Neuronal stem cell (in vitro differentiated cells): Measurements from ENCODE around the gene PHYKPL. TPM values are rescaled to one million over a fixed set of nuclear protein-coding genes. Genes with fewer than 3 reads are reported as not detected.

Source experiments
- DNase-seq: peaks from one replicate; pipeline ENCODE4 v3.0.0-alpha.2; 2013; ENCODE audit warnings: low spot score
- H2AFZ ChIP-seq: one replicate; pipeline ENCODE4 v1.6.1; 2013; ENCODE audit warnings: mild to moderate bottlenecking, low read length, inconsistent platforms
- H2AK5ac ChIP-seq: 2 replicates; pipeline ENCODE4 v1.6.1; 2013; ENCODE audit warnings: low read depth, mild to moderate bottlenecking, inconsistent platforms, low read length, moderate library complexity, mixed read lengths
- H2BK120ac ChIP-seq: 2 replicates; pipeline ENCODE4 v1.6.1; 2013; ENCODE audit warnings: low read depth, mild to moderate bottlenecking, inconsistent platforms, low read length, moderate library complexity, mixed read lengths
- H2BK12ac ChIP-seq: one replicate; pipeline ENCODE4 v1.6.1; 2013; ENCODE audit warnings: low read length, inconsistent platforms
- H2BK15ac ChIP-seq: 2 replicates; pipeline ENCODE4 v1.6.1; 2013; ENCODE audit warnings: mild to moderate bottlenecking, low read length, inconsistent platforms, mixed read lengths
- H2BK5ac ChIP-seq: one replicate; pipeline ENCODE4 v1.6.1; 2013; ENCODE audit warnings: inconsistent platforms, mild to moderate bottlenecking, low read length, moderate library complexity
- H3K14ac ChIP-seq: one replicate; pipeline ENCODE4 v1.6.1; 2013; ENCODE audit warnings: low read length, inconsistent platforms
- H3K18ac ChIP-seq: 2 replicates; pipeline ENCODE4 v1.6.1; 2013; ENCODE audit warnings: low read length, inconsistent platforms
- H3K23ac ChIP-seq: 2 replicates; pipeline ENCODE4 v1.6.1; 2013; ENCODE audit warnings: low read depth, mild to moderate bottlenecking, mixed read lengths, low read length, inconsistent platforms; ENCODE audit not compliant: poor library complexity
- H3K27ac ChIP-seq: replicated peaks from 3 replicates; pipeline ENCODE4 v1.5.1; 2013; ENCODE audit warnings: low read length, inconsistent platforms
- H3K27me3 ChIP-seq, 3 experiments: 2 replicates each; pipeline ENCODE4 v1.6.1; 2013; ENCODE audit warnings: low read length in 3 of 3, mild to moderate bottlenecking in 2 of 3, inconsistent platforms in 1 of 3, low read depth in 1 of 3, mixed read lengths in 1 of 3, moderate library complexity in 1 of 3; ENCODE audit not compliant: control insufficient read depth in 3 of 3, insufficient read depth in 3 of 3
- H3K36me3 ChIP-seq, 2 donors: replicated peaks in 1 of 2; 2 replicates each; pipeline ENCODE4 v1.6.1; 2013; ENCODE audit warnings: low read length in 2 of 2; ENCODE audit not compliant: control insufficient read depth in 2 of 2, insufficient read depth in 2 of 2
- H3K4ac ChIP-seq: 2 replicates; pipeline ENCODE4 v1.6.1; 2013; ENCODE audit warnings: inconsistent platforms, mild to moderate bottlenecking, low read length, moderate library complexity
- H3K4me1 ChIP-seq, 2 donors: 1 replicate in 1 of 2; 2 replicates in 1 of 2; pipeline ENCODE4 v1.6.1; 2013; ENCODE audit warnings: low read length in 2 of 2, low read depth in 1 of 2; ENCODE audit not compliant: control insufficient read depth in 2 of 2, insufficient read depth in 1 of 2
- H3K4me2 ChIP-seq: one replicate; pipeline ENCODE4 v1.6.1; 2013; ENCODE audit warnings: mild to moderate bottlenecking, low read length, inconsistent platforms; ENCODE audit not compliant: insufficient read depth, poor library complexity, severe bottlenecking
- H3K4me3 ChIP-seq, 2 donors: 2 replicates each; pipeline ENCODE4 v1.5.1; 2013; ENCODE audit warnings: low read length in 2 of 2, mild to moderate bottlenecking in 2 of 2, inconsistent platforms in 1 of 2, moderate library complexity in 1 of 2
- H3K79me1 ChIP-seq: one replicate; pipeline ENCODE4 v1.6.1; 2013; ENCODE audit warnings: low read depth, mild to moderate bottlenecking, inconsistent platforms, low read length, moderate library complexity
- H3K9ac ChIP-seq: one replicate; pipeline ENCODE4 v1.6.1; 2013; ENCODE audit warnings: mild to moderate bottlenecking, low read depth, low read length, inconsistent platforms; ENCODE audit not compliant: poor library complexity
- H3K9me3 ChIP-seq, 2 donors: replicated peaks in 1 of 2; 2 replicates each; pipeline versions ENCODE3 to v1.6.1; 2013; ENCODE audit warnings: low read length in 2 of 2, mild to moderate bottlenecking in 2 of 2, inconsistent platforms in 1 of 2, low read depth in 1 of 2, mixed read lengths in 1 of 2, moderate library complexity in 1 of 2; ENCODE audit not compliant: control insufficient read depth in 2 of 2, insufficient read depth in 1 of 2
- H4K8ac ChIP-seq: one replicate; pipeline ENCODE4 v1.6.1; 2013; ENCODE audit warnings: low read depth, mild to moderate bottlenecking, inconsistent platforms, low read length, moderate library complexity
- H4K91ac ChIP-seq: one replicate; pipeline ENCODE4 v1.6.1; 2013; ENCODE audit warnings: low read length, low read depth, mild to moderate bottlenecking, inconsistent platforms; ENCODE audit not compliant: poor library complexity
- WGBS, 2 donors: extraction: QIAGEN DNeasy Blood & Tissue Kit; methylation state at CpG; one replicate each; pipeline ENCODE4 v1.1.7; 2013; ENCODE audit warnings: missing lambda C conversion rate in 2 of 2, mixed read lengths in 1 of 2; ENCODE audit not compliant: insufficient read length in 2 of 2, insufficient replicate concordance in 1 of 2; ENCODE audit errors: extremely low coverage in 2 of 2; 5-methylcytosine and 5-hydroxymethylcytosine counted together
- polyA plus RNA-seq, 2 experiments: library from polyadenylated mRNA; stranded (reverse); fragments of 200-250 nt; gene quantifications; one replicate each; pipeline ENCODE4 v1.2.3, GENCODE V29; 2013

PHYKPL gene
- 13.6 TPM for polyA plus RNA-seq (2013, experiment 1 of 2)
- polyA plus RNA-seq (2013, experiment 2 of 2) = 13.2 TPM

DNA sequence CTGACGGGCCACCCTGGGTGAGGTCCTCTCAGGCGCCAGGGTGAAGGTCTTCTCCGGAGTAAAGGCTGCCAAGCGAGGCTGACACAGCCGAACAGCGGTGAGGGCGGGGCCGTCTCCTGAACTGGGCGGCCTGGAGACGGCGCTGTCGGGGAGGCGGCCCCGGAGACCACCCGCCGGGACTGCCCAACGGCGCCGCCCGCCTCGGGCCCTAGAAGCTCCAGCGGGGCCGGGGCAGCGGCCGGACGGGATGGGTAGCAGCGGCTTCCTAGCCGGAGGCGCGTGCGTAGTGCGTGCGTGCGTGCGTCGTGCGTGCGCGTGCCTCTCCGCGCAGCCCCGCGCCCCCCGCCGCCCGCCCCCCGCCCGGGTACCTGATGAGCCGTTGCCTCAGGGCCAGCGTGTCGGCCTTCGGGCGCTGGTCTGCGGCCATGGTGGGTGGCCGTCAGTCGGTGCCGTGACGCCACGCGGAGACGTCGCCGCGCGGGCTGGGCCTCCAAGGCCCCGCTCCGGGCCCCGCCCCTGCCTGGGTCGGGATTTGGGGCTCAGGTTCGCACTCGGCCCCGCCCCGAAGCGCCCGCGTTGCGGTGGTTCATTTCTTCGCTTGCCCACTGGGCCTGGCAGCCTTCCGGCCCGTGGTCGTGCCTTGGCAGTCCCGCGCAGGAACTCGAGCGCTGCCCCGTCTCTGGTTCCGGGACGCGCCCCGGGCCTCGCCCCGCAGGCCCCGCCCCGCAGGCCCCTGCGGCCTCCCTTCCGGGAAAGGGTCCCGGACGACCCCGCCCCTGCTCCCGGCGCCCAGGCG lies at the start of gene PHYKPL:
TSS of gene PHYKPL (minus strand) at position 679 of the 796 bp plus-strand sequence. CDS start at position 427, 252 bp downstream.
- H3K18ac ChIP-seq = peak within 1 kb of the TSS; percentile 95
- no CpG with 5 or more reads among the region's 102 CpGs for WGBS, 2 donors
- peak within 1 kb of the TSS; percentile 81 for H3K27ac ChIP-seq
- peak within 1 kb of the TSS; percentile 64 for H3K14ac ChIP-seq
- H2BK120ac ChIP-seq = no peak within 1 kb of the TSS
- peak within 1 kb of the TSS; percentile 44 for H2AK5ac ChIP-seq
- peak within 1 kb of the TSS; percentile 87 for H3K23ac ChIP-seq
- no peak within 1 kb of the TSS for H2BK12ac ChIP-seq
- H4K91ac ChIP-seq = no peak within 1 kb of the TSS
- H3K9me3 ChIP-seq = peaks cover 0 to 3% of the 10 kb centered on the region in 2 donors
- peaks cover 6 to 14% of the 10 kb centered on the region in 2 donors for H3K4me1 ChIP-seq
- DNase-seq = peak; percentile 67
- peaks cover 26 to 42% of the 10 kb centered on the region in 2 donors for H3K36me3 ChIP-seq
- H3K27me3 ChIP-seq = no peaks in the 10 kb centered on the region
- H2BK5ac ChIP-seq = peak within 1 kb of the TSS; percentile 84
- H2BK15ac ChIP-seq = peak within 1 kb of the TSS; percentile 65
- H3K4ac ChIP-seq = no peak within 1 kb of the TSS
- peak within 1 kb of the TSS; percentile 96 for H2AFZ ChIP-seq
- peak within 1 kb of the TSS; percentile 75 to 93 for H3K4me3 ChIP-seq
- H3K9ac ChIP-seq = peak within 1 kb of the TSS; percentile 93
- H3K4me2 ChIP-seq = peak within 1 kb of the TSS; percentile 92
- peaks cover 9% of the 10 kb centered on the region for H3K79me1 ChIP-seq
- no peak within 1 kb of the TSS for H4K8ac ChIP-seq

DNA sequence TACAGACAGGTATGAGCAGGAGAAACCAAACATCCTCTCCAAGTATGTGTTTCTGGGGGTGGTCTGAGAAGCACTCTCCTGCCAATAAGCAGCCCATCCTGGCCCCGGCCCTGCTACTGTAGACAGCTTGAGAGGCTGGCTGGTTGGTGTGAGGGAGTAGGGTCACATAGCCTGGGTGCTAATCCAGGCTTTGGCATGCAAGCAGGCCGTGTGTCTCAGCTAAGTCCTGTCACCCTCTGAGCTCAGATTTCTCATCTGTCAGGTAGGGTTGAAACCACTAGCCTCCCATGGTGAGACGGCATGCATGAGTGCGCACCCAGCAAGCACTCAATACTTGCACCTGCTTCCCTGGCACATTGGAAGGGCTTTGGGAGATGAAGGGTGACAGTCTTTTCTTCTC lies 49.8 kb upstream of the PHYKPL start:
- no peak overlapping the region for H2BK120ac ChIP-seq
- no peak overlapping the region for H3K27ac ChIP-seq
- H3K4ac ChIP-seq = no peak overlapping the region
- H3K4me1 ChIP-seq = peaks cover 0 to 3% of the 10 kb centered on the region in 2 donors
- H3K18ac ChIP-seq = no peak overlapping the region
- no peak for DNase-seq
- no peak overlapping the region for H2BK12ac ChIP-seq
- no peaks in the 10 kb centered on the region for H3K36me3 ChIP-seq
- no peak overlapping the region for H4K91ac ChIP-seq
- no peak overlapping the region for H4K8ac ChIP-seq
- H2AFZ ChIP-seq = no peak overlapping the region
- H3K27me3 ChIP-seq = peaks cover 0 to 6% (median 0%) of the 10 kb centered on the region in 3 experiments
- peaks cover 4% of the 10 kb centered on the region for H3K79me1 ChIP-seq
- no peak overlapping the region for H3K23ac ChIP-seq
- no peak overlapping the region for H2BK15ac ChIP-seq
- H3K9me3 ChIP-seq = peaks cover 0 to 18% of the 10 kb centered on the region in 2 donors
- H3K4me3 ChIP-seq = no peak overlapping the region
- WGBS, 2 donors = no CpG with 5 or more reads among the region's 4 CpGs
- no peak overlapping the region for H3K9ac ChIP-seq
- H2BK5ac ChIP-seq = no peak overlapping the region
- no peak overlapping the region for H3K4me2 ChIP-seq
- peak overlapping the region; percentile 47 for H2AK5ac ChIP-seq
- no peak overlapping the region for H3K14ac ChIP-seq

DNA sequence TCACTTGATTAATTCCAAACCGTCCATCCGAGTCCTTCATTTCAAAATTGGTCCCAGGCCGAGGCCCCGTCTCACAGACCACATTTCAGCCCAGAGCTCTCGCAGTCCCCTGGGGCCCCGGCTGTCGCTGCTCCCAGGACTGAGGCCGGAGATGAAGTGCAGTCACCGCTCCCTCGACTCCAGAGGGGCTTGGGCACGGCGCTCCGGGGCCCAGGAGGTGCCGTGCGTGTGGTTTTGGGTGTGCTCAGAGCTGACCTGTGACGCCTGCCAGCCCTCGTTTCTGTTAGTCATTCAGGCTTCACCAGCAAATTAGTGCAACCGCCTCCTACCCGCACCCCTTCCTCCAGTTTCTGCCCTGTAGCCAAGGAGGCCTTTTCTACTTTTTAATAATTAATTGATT lies 48.7 kb upstream of the PHYKPL start:
- Histone ChIP-seq H3K23ac (peak overlapping the region; percentile 48), H3K27ac (no peak overlapping the region), H2BK120ac (no peak overlapping the region), H2AK5ac (no peak overlapping the region), H2BK15ac (no peak overlapping the region), H3K4me3 (no peak overlapping the region), H3K79me1 (peaks cover 4% of the 10 kb centered on the region), H3K18ac (no peak overlapping the region), H4K8ac (no peak overlapping the region), H4K91ac (no peak overlapping the region), H3K4me1 (peaks cover 0 to 3% of the 10 kb centered on the region in 2 donors), H3K14ac (no peak overlapping the region), H2BK12ac (no peak overlapping the region), H3K27me3 (peaks cover 0 to 6% (median 0%) of the 10 kb centered on the region in 3 experiments), H2AFZ (no peak overlapping the region), H3K4me2 (no peak overlapping the region), H2BK5ac (no peak overlapping the region), H3K4ac (no peak overlapping the region), H3K9ac (no peak overlapping the region), H3K9me3 (peaks cover 0 to 18% of the 10 kb centered on the region in 2 donors), H3K36me3 (no peaks in the 10 kb centered on the region)
- WGBS, 2 donors = no CpG with 5 or more reads among the region's 19 CpGs
- no peak for DNase-seq

DNA sequence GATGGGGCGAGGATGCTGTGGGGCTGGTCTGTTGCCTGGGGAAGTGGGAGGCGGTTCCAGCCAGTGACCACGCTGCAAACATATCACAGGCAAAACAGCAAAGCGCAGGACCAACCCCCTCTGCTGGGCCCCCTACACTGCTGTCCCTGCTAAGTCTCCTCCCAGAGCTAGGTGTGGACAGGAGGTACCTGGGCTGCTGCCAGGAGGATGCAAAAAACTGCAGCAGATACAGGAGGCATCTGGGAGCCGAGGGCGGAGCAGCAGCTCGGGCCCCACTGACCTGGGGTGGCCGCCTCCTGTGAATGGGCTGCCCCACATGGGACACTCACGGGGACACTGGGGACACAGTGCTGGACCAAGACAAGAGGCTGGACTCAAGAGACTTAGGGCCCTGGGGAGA lies 48.0 kb upstream of the PHYKPL start:
- DNase-seq = no peak
- Histone ChIP-seq H3K36me3 (no peaks in the 10 kb centered on the region), H3K18ac (peak overlapping the region; percentile 25)

More for the DNA sequence above, 48.0 kb upstream of the PHYKPL start:
- WGBS, 2 donors = no CpG with 5 or more reads among the region's 9 CpGs
- Histone ChIP-seq H2BK5ac (no peak overlapping the region), H3K4ac (no peak overlapping the region), H3K27me3 (peaks cover 0 to 6% (median 0%) of the 10 kb centered on the region in 3 experiments), H3K9me3 (peaks cover 4 to 25% of the 10 kb centered on the region in 2 donors), H3K4me1 (peaks cover 0 to 3% of the 10 kb centered on the region in 2 donors), H3K4me2 (no peak overlapping the region), H3K27ac (no peak overlapping the region), H3K79me1 (peaks cover 4% of the 10 kb centered on the region), H3K23ac (no peak overlapping the region), H2BK12ac (no peak overlapping the region), H2AFZ (no peak overlapping the region), H2BK15ac (peak overlapping the region; percentile 4), H2BK120ac (no peak overlapping the region), H3K14ac (no peak overlapping the region), H4K91ac (no peak overlapping the region), H2AK5ac (peak overlapping the region; percentile 53), H3K9ac (no peak overlapping the region), H3K4me3 (no peak overlapping the region), H4K8ac (no peak overlapping the region)
